Activated naive CD4-positive, alpha-beta T cell treated with Interleukin-2 at 50 U/mL for 16 hours (primary cell): ENCODE measurements around the gene GNAS-AS1.
A peak's percentile ranks its signal among the peaks of the same experiment; 100 is the strongest.
"Not testable (repeated sequence)": the region's sequence is repeated elsewhere in the genome, so short reads cannot be mapped to it uniquely, and the experiment has no call there.

Source experiments
- DNase-seq: peaks from one replicate; pipeline ENCODE4 v3.0.0-alpha.2; 2020

Gene GNAS-AS1

GRCh38 chr20:58829531-58829941 lies 21.2 kb downstream of the GNAS-AS1 start:
- no peak for DNase-seq

- DNase-seq, result not testable (repeated sequence)
These were observed 21.9 kb downstream of the GNAS-AS1 start for GRCh38 chr20:58828804-58829203.

- DNase-seq, result no peak
These were observed 22.6 kb downstream of the GNAS-AS1 start for GRCh38 chr20:58828136-58828535.

- no peak for DNase-seq
These were observed 24.4 kb downstream of the GNAS-AS1 start for GRCh38 chr20:58826271-58826670.

GRCh38 chr20:58825450-58825849 lies 25.3 kb downstream of the GNAS-AS1 start:
- DNase-seq, result no peak

GRCh38 chr20:58824843-58825242 lies 25.9 kb downstream of the GNAS-AS1 start:
- no peak for DNase-seq

GRCh38 chr20:58822748-58823730 lies 27.7 kb downstream of the GNAS-AS1 start:
- DNase-seq, result no peak

GRCh38 chr20:58822149-58822548 lies 28.6 kb downstream of the GNAS-AS1 start:
- no peak for DNase-seq

- not testable (repeated sequence) for DNase-seq
These were observed 30.2 kb downstream of the GNAS-AS1 start for GRCh38 chr20:58820515-58820914.

- DNase-seq, result no peak
These were observed 30.8 kb downstream of the GNAS-AS1 start for GRCh38 chr20:58819921-58820320.

GRCh38 chr20:58818586-58819285 lies 32.0 kb downstream of the GNAS-AS1 start:
- peak; percentile 67 for DNase-seq

- DNase-seq, result no peak
These were observed 33.0 kb downstream of the GNAS-AS1 start for GRCh38 chr20:58817748-58818147.

- DNase-seq, result no peak
These were observed 33.6 kb downstream of the GNAS-AS1 start for GRCh38 chr20:58816957-58817651.

- no peak for DNase-seq
These were observed 34.7 kb downstream of the GNAS-AS1 start for GRCh38 chr20:58816051-58816450.

- DNase-seq, result no peak
These were observed 35.3 kb downstream of the GNAS-AS1 start for GRCh38 chr20:58815448-58815847.

- DNase-seq, result no peak
These were observed 37.3 kb downstream of the GNAS-AS1 start for GRCh38 chr20:58813369-58813768.

GRCh38 chr20:58811334-58811733 lies 39.4 kb downstream of the GNAS-AS1 start:
- no peak for DNase-seq

- DNase-seq, result no peak
These were observed 39.8 kb downstream of the GNAS-AS1 start for GRCh38 chr20:58810879-58811250.

- DNase-seq, result no peak
These were observed 40.4 kb downstream of the GNAS-AS1 start for GRCh38 chr20:58810116-58810878.

GRCh38 chr20:58808271-58809046 lies 42.2 kb downstream of the GNAS-AS1 start:
- no peak for DNase-seq

- no peak for DNase-seq
These were observed 42.9 kb downstream of the GNAS-AS1 start for GRCh38 chr20:58807801-58808200.

- DNase-seq, result no peak
These were observed 47.2 kb downstream of the GNAS-AS1 start for GRCh38 chr20:58803533-58803932.
